GM18505 (cell line): ENCODE results near the gene KYNU.

Experiments
- ATAC-seq: cut with Tn5 transposase; IDR thresholded peaks from one replicate; pipeline ENCODE4 v1.9.1; 2021; ENCODE audit not compliant: unreplicated experiment
- POLR2A ChIP-seq: IDR thresholded peaks from 4 replicates; pipeline ENCODE4 v1.6.1; 2011; ENCODE audit warnings: borderline replicate concordance; ENCODE audit not compliant: insufficient read depth, insufficient read length; ENCODE audit errors: extremely low read depth

KYNU gene

DNA sequence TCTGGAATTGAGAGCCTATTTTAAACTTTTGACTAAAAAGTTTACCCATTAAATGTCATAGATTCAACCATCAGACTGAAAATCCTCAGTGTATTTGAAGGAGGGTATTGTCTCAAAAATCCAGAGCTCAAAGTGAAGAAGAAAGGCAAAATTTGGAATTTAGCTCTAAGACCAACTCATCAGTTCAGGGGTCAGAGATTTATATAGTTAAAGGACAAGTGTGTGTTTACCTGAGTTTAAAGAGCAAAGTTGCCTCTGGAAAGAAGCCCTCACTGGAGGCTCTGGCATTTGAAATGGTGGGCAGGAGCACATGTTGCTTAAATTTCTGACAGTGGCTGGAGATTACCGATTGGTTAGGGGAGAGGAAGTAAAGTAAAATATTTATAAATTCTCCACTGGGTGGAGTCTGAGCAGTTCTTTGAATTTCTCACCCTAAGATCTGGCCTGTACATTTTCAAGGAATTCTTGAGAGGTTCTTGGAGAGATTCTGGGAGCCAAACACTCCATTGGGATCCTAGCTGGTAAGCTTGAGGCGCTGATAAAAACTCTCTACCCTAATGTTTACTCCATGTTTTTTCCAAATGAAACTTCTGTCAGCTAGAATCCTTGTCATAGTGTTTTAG is at the start of gene KYNU:
Gene KYNU (plus strand): TSS at position 449 of the 623 bp plus-strand sequence. CDS start 7,704 bp downstream, outside the sequence.
- peak; percentile 47 for TF ChIP-seq POLR2A
- peak; percentile 51 for ATAC-seq

DNA sequence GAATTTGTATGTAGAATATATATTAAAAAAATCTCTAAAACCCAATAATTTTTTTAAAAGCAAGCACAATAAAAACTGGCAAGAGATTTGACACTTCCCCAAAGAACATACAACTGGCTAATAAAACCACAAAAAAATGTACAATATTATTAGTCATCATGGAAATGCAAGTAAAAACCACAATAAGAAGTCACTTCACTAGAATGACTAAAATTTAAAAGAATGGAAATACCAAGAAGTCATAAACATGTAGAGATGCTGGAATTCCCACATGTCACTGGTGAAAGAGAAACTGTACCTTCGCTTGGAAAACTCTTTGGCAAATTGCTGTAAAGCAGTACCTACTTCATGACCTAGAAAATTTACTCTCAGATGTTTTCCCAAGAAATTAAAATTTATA is 43.4 kb upstream of the KYNU start:
- no peak for ATAC-seq

GRCh38 chr2:142840436-142840835 is 37.0 kb upstream of the KYNU start:
- ATAC-seq = no peak
- no peak for TF ChIP-seq POLR2A

More for the DNA sequence above, 43.4 kb upstream of the KYNU start:
- TF ChIP-seq POLR2A = no peak

DNA sequence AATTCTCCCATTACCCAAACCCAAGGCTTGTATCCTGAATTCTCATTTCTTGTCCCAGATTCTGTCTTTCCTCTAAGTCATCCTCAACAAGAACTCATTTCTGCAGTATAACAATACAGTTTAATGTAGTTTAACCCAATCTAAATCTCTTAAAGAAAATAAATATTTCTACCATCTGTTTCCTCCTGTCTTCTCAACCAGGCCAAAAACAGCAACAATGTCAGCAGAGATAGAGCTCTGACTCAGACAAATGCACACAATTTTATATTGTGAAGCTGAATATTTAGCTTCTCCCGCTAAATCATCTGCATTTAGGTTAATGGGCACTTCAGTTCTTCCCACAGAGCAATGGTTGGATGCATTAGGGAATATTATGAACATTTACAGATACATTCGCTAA is 35.7 kb upstream of the KYNU start:
- no peak for ATAC-seq

DNA sequence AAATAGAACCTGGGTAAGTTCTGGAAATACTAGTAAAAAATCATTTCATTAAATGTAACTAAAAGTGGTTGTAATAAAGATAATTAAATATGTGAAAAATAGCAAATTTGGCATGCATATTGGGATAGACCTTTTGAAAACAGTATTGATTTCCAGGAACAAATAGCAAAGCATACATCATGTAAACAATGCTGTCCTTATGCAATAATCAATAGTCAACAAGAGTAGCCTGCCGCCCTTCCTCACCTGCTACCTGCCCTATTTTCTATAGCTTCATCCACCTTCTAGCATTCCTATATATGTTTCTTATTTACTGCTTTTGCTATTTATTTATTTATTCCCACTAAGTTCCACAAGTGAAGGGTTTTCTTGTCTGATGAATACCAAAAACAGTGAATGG is 35.1 kb upstream of the KYNU start:
- no peak for ATAC-seq
- TF ChIP-seq POLR2A = no peak

More for the DNA sequence above, 35.7 kb upstream of the KYNU start:
- TF ChIP-seq POLR2A = no peak

DNA sequence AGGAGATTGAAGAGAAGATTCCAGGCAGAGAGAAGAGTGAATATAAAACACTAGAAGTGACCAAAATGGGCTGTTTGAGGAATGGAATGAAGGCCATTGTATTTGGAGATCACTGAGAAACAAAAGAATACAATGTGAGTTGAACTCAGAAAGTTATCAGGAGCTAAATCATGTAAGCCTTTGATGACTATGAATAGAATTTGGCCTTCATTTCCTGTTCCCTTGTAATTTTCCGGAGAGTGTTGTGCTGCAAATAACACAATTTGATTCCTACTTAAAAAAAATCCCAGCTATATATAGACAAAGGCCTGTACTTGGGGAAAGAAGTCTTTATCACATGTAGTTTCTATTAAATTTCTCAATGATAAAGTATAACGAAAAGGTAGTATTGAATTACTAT is 33.7 kb upstream of the KYNU start:
- ATAC-seq = no peak
- TF ChIP-seq POLR2A = no peak

GRCh38 chr2:142848023-142848606 is 29.3 kb upstream of the KYNU start:
- no peak for TF ChIP-seq POLR2A
- ATAC-seq = no peak

GRCh38 chr2:142849820-142850219 is 27.6 kb upstream of the KYNU start:
- no peak for ATAC-seq
- no peak for TF ChIP-seq POLR2A

- ATAC-seq = no peak
- no peak for TF ChIP-seq POLR2A
Measured at GRCh38 chr2:142853912-142854311, 23.6 kb upstream of the KYNU start.

DNA sequence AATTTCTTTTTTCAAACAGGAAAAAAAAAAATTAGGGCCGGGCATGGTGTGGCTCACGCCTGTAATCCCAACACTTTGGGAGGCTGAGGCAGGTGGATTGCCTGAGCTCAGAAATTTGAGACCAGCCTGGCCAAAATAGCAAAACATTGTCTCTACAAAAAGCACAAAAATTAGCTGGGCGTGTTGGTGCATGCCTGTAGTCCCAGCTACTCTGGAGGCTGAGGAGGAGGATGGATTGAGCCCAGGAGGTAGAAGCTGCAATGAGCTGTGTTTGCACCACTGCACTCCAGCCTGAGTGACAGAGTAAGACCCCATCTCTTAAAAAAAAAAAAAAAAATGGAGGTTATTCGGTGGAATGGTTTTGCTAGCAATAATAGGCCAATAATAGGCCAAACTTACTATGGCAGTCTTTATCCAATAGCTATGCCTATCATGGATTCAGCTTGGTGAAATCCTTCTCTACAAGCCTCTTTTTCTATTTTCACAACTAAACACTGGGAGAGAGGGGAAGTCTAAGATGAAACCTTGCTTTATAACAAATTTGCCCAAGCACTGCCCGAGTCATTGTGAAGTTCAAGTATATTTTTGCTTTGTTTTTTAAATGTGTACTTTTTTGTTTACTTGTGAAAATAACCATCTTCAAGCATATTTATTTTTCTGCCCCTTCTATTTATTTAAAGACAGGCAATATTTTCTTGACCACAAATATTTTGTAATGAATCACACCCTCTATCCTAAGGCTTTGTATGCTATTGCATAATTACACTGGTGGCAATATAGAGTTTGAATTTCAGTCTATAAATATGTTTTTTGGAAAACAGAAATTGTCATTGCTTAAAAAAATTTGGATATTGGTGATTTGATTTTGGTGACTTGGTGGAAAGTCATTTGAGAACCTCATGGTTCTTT is 20.0 kb upstream of the KYNU start:
- ATAC-seq = no peak
- no peak for TF ChIP-seq POLR2A

GRCh38 chr2:142858961-142859360 is 18.5 kb upstream of the KYNU start:
- no peak for TF ChIP-seq POLR2A
- ATAC-seq = no peak

GRCh38 chr2:142862299-142862698 is 15.2 kb upstream of the KYNU start:
- no peak for TF ChIP-seq POLR2A
- no peak for ATAC-seq

GRCh38 chr2:142862847-142863246 is 14.6 kb upstream of the KYNU start:
- ATAC-seq = no peak
- TF ChIP-seq POLR2A = no peak
